Inflammatory macrophage (primary cell): ENCODE results near the gene CENPQ.
A peak's percentile ranks its signal among the peaks of the same experiment; 100 is the strongest.

Experiments
- DNase-seq, 2 donors: peaks; one replicate each; pipeline ENCODE4 v3.0.0-alpha.2; 2020 to 2022

Gene CENPQ

DNA sequence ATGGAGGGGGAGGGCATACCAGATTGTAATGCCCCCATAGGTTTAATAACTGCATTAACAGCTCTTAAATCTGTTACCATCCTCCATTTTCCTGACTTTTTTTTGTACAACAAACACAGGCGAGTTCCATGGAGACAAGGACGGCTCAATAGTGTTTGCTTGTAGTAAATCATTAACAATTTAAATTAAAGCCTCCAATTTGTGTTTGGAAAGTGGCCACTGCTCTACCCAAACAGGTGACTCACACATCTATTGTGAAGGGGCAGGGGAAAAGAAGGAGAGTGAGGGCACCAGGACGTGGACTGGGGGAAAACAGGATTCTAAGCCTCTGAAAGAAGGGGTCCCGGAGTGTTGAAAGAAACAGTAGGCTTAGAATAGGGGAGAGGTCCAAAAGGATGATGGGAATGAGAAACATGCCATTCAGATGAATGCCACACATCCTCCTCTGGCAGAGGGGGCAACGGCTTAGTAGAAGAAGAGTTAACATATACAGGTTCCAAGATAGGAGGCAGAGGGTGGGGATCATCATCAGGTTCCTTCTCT, 43.5 kb downstream of the CENPQ start:
- DNase-seq, result no peak

DNA sequence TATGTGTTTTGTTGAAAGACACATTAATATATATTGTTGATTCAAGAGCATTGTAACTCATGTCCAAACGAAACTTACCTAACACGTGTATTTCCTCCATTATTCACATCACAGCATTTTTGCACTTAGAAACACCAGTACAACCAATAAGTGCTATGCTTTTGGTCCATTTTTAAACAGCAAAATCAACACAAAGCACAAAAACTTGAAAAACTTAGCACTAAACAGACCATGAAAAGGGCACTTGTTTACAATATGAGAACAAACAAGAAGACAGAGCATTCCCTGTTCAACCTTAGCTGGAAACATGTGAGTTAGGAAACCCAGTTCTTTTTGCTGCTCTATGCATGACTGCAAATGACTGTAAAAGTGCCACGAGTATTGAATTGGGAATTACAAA, 46.2 kb downstream of the CENPQ start:
- no peak for DNase-seq

DNA sequence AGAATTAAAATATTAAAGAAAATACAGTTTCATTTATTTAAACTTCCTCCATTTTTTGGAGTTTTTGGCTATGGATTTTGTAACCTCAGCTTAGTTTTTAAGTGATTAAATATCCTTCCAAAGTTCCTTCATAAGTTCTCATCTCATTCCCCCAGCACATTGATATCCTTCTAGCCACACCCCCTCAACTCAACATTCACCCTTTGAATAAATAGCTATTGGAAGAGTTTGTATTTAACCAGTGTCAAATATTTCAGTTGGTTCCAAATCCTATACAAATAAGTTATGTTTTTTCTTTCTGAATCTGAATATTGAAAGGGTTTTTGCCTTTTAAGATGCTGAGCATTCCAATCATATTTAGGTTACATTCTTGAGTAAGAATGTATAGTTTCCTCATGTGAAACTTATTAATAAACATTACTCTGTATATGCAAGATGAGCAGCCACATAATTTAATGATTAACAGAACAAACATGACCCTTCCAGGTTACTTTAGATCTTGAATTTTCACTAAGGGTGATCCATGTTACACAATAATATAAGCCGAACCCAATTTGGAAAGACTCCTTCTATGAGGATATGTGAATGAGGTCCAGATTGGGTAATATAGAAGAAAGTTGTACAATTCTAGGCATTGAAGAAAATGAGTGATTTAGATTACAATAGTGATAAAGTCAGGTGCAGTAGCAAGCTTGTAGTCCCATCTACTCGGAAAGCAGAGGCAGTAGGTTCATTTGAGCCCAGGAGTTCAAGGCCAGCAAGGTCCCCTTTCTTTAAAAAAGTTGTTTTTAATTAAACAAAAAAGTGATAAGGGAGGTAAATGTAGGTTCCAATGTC, 50.2 kb downstream of the CENPQ start:
- DNase-seq, result no peak

DNA sequence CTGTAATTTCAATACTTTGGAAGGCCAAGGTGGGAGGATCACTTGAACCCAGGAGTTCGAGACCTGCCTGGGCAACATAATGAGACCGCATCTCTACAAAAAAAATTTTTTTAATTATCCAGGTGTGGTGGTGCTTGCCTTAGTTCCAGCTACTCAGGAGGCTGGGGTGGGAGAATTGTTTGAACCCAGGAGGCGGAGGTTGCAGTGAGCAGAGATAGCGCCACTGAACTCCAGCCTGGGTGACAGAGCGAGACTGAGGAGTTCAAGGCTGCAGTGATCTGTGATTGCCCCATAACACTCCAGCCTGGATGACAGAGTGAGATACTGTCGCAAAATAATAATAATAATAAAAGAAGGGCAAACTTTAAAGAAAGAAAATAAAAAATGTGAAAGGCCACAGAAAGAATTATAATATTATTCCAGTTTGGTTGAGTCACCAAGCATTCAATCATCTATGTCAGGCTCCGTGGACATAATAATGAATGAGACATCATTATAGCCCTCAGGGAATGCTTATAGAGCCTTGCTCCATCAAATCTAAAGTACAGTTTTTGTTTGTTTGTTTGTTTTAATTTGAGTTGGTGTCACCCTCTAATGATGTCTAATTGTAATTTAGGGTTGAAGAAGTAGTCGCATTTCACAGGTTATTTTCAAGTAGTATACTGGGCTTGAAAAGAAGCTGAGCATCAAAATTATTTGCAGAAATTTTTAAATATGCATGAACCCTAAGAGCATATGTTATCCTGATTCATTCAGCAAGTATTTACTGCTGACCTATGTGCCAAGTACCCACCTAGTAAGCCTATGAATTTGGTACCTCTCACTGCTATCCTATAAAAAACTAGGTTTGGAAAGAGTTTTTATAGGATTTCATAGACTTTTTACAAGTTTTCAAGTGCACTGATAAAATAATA, 51.7 kb downstream of the CENPQ start:
- DNase-seq, result no peak

DNA sequence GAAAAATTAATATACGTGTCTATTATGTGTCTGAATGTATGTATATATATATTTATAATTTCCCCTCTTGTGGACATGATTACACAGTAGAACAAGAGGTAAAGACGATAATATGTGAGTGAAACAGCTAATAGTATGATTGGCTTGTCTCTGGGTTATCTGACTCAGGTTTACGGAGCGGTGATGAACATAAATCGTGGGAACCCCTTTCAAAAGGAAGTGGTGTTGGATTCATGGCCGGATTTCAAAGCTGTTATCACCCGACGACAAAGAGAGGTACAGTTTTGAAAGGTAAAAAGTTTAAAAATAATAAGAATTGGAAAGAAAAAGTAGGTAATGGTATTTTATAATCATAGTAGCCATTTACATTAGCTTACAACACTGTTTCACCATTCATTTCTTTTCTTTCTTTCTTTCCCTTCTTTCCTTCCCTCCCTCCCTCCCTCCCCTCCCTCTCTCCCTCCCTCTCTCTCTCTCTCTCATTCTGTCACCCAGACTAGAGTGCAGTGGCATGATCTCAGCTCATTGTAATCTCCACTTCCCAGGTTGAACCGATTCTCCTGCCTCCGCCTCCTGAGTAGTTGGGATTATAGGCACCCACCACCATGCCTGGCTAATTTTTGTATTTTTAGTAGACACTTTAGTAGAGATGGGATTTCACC, 52.4 kb downstream of the CENPQ start:
- DNase-seq, result no peak

DNA sequence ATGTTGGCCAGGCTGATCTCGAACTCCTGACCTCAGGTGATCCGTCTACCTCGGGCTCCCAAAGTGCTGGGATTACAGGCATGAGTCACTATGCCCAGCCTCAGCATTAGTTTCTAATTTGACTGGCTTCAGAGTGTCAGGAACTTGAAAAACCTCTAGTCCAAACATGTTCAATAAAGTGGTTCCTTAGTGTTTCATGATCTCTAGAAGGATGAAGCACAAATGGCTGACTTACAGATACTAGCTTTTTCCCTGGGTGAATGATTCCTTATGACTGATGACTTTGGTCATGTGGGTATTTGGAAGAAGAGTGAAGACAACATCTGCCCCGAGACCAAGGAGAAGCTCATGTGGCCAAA, 53.0 kb downstream of the CENPQ start:
- DNase-seq, result no peak

DNA sequence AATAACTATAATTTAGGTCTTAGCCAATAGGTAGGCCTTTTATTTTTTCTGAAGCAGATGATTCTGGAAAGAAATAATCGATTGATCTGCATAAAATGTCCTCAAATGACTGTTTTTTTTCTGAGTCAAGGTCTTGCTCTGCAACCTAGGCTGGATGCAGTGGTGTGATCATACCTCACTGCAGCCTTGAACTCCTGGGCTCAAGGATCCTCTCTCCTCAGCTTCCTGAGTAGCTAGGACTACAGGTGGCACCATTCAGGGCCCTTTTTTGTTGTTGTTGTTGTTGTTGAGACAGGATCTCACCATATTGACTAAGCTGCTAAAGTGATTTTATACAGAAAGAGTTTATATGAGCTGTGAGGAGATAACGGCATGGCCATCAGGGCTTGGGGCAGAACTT, 54.7 kb downstream of the CENPQ start:
- no peak for DNase-seq

DNA sequence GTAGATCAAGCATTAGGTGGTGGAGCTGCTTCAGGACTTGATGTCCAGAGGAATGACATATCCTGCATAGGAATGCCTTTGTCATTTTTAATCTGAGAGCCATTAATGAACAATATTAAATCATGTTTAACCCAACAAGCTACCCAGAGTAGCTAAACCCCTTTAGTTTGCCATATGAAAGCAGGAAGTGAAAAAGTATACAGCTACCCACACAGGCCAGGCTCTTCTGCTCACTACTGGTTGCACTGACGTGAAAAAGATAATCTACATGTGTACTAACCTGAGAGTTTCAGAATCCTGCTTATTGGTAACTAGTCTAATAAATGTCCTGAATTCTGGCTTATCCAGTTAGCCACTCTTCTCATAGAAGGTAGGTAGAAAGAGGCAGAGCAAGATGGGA, 56.5 kb downstream of the CENPQ start:
- no peak for DNase-seq

DNA sequence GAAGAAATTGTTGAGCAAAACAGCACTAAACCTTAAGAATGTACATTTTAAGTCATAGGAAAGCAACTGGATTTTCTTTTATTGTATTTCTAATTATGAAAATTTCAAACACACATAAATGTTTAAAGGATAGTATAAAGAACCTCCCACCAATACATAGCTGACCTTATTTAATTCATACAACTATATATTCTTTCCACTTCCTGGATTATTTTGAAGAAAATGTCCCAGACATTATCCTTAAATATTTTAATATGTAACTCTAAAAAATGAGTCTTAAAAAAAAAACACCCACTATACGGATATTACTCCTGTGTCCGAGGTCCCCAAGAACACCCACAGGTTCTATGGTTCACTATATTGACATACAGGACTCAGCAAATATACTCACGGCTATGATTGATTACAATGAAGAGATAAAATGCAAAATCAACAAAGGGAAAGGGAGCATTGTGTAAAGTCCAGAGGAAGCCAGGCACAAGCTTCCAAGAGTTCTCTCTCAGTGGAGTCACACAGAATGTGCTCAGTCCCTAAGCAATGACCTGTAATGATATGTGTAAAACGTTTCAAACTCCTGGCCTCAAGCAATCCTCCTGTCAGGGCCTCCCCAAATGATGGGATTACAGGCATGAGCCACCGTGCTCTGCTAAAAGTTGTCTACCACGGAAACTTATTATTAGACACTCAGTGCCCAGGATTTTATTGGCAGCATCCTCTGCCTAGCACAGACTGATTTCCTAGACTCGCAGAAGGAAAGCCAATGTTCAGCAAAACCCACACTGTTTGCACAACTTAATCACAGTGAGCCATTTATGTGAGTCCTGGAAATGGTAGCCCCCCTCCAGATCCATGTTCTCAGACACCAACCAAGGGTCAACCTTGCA, 59.8 kb downstream of the CENPQ start:
- DNase-seq, result no peak

DNA sequence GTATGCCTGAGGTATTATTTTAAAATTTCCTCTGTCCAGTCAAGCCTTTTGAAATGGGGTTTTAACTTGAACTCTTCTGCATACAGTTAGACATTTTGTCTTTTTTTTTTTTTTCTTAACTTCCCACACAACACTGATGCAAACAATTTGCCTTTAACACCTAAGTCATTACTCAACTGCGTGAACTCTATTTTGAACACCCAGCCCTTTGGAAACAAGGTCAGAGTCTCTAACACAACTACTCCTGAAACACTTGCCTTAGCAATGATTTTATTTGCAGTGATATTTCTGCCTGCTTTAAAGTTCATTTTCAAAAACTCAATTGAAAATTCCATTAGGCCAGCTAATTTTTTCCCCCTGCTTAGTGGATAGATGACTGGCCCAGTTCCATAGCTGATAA, 60.7 kb downstream of the CENPQ start:
- no peak for DNase-seq

DNA sequence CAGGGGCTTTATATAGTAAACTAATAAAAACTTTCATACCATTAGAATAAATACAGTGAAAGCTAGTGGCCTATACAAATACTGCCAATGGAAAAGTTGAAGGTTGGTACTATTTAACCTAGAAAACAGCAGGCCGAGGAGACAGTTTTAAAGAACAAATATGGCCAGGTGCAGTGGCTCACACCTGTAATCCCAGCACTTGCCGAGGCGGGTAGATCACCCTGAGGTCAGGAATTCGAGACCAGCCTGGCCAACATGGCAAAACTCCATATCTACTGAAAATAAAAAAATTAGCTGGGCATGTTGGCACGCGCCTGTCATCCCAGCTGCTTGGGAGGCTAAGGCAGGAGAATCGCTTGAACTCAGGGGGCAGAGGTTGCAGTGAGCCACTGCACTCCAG, 61.4 kb downstream of the CENPQ start:
- DNase-seq, result no peak

DNA sequence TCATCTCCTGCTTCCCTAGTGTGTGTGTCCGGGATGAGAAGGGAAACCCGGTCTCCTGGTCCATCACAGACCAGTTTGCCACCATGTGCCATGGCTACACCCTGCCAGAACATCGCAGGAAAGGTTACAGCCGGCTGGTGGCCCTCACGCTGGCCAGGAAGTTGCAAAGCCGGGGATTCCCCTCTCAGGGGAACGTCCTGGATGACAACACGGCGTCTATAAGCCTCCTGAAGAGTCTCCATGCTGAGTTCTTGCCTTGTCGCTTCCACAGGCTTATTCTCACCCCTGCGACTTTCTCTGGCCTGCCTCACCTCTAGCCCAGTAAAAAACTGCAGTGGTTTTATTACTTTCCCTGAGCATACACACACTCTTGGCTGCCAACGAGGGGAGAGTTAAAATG, 63.4 kb downstream of the CENPQ start:
- DNase-seq, result no peak

DNA sequence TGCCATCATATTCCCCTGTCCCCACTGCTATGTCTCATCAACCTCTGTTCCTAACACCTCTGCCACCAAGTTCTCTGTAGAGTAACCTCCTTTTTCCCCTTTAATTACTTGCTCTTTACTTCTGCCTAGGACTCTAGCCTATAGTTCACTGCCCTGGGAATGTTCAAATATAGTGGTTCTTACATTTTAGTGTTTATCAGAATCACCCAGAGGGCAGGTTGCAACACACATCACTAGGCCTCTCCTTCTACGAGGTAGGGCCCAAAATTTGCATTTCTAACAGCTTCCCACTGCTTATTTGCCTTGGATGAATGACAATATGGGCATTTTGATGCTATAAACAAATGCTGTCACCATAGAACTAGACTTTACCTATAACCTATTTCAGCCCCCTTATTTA, 64.2 kb downstream of the CENPQ start:
- DNase-seq, result no peak

DNA sequence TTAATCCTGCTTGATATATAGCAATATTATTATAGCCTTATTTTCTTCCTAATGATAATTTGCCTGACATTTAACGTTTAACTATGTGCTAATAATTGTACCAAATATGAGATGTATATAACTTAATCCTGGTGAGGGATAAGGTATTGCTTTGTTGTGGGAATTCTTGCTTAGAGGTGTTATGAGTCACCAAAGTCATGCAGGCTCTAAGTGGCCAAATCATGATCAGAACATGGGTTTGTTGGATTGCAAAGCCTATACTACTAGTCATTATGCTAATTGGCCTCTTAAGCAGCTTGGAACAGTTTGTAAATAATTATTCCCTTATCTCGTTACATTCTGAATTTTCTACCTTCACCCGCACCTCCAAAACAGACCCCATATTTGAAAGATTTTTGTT, 65.4 kb downstream of the CENPQ start:
- no peak for DNase-seq

DNA sequence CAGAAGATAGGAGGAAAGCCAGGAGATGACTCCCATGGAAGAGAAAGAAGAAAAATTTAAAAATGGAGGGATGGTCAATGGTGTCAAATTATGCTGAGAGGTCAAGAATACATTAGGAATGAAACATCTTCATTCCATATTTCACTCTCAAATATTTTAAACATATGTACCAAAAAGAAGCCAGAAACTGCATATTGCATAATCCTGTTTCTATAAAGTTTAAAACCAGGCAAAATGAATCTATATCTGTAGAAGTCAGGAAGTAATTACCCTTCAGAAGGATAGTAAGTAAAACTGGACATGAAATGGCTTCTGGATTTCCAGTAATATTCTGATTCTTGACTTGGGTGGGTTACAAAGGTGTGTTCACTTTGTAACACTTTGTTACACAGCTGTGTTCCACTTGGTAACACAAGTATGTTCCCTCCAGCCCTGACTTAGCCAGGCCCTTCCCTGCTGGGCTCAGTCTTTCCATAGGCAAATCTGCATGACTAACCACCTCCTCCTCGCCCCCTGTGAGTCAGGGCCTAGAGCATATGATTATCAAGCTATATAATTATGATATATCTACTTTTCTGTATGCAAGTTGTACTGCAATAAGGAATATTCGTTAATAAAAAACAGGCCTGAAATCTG, 67.1 kb downstream of the CENPQ start:
- DNase-seq, result no peak

DNA sequence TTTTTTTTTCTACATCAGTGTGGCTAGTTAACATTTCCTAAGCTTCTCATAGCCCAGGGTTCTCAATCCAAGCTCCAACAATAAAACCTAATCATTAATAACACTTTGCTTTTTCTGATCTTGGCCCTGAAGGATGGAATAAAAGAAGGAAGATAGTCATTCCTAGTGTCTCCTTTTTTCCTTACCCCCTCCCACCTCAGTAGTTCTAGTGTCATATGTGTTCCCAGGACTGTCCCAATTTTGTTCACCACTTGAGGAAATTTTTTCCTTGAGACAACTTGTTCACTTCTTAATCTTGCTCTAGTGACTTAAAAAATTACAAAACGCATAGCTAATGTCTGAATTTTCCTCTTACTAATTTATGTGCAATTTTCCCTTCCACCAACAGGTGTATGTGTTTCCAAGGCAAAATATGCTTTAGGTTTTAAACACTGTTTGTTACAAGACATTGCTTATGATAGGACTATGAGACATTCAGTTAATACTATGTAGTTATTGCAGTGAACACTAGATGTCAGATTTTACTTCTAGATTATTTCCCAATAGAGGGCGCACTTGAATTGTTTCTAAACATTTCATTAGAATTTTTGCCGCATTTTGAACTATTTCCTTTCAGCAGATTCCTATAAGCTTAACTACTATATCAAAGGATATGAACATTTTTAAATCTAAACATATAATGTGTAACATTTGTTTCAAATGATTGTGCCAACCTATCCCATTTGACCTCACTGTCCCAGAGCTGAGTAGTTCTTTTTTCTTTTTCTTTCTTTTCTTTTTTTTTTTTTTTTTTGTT, 68.8 kb downstream of the CENPQ start:
- DNase-seq, result peak; percentile 18 to 68

DNA sequence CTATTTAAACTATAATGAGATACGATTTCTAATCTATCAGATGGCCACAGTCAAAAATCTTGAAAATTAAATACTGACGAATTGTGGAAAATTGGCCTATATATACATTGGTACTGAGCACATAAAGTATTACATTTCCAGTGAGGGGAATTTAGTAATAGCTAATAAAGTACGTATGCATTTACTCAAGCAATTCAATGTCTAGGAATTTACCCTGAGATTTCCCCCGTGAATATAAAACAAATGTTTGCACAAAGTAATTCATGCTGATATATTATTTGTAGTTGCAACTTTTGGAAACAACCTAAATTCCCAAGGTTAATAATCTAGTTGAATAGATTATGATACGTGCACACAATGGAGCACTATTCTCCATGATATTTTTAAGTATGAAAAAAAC, 72.6 kb downstream of the CENPQ start:
- DNase-seq, result no peak

DNA sequence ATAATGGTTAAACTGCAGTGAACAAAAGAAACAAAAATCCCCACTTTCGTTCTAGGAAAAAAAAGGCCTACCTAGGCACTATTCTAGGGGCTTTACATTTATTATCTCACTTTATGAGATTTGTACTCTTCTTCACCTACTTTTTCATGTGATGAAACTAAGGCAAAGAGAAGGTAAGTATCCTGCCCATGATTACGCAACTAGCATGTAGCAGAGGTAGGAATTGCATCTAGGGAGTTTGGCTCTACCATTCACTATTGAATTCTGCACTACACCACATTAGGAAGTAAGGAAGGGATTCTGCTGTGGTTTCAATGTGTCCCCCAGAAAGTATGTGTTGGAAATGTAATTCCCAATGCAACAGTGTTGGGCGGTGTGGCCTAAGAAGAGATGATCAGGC, 75.9 kb downstream of the CENPQ start:
- DNase-seq, result no peak

DNA sequence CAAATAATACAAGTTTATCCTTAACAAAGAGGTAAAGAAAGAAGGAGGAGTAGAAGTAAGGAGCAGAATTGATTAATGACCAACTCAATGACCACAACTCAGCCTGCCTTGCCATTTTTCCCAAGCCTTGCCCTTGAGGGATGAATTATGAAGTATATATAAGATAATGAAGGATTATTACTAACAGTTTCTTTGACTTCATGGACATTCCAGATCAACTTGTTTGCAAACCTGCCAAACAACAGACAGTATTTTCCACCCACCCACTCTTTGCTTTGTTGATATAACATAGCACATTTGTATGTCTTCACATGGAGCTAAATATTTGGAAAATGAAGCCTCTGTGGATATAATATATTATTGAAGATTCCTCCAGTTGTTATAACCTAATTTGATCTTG, 77.4 kb downstream of the CENPQ start:
- DNase-seq, result no peak

DNA sequence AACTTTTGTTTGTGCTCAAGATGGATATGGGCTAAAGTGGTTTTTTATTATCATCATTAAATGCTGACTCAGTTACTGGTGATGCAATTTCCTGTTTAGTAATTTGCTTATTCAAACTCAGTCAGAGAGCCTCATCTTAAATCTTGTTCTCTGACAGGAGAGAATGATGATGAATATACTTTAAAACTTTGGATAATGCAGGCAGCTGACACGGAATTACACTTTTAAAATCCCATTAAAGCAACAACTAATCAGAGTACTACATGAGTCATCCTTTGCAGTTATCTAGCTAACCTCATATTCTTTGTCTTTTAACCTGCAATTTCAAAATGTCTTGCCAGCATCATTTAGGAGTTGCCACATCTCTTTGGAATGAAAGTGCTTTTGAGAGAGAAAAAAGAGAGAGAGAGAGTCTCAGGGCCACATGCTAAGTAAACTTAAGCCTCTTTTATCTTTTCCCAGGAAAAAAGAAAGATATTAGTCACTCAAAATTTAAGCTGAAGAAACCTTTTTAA, 78.1 kb downstream of the CENPQ start:
- DNase-seq, result peak in 1 of 2 donors; percentile 7

DNA sequence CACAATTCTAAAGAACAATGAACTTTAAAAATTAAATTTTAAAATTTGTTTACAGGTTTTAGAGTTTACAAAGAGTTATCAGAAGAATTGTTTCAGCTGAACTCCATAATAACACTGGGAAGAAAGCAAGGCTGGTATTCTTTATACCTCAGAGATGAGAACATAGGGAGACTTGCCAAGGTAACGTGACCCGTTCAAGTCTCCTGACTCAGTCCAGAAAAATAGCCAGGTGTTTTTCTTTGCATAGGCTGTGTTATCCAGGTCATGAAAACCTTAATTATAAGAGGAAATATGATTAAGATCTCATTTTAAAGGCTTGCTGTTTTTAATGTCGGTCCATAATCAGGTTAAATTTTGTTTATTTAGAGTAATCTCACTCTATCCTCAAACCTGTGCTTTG, 78.8 kb downstream of the CENPQ start:
- no peak for DNase-seq
